CD4-positive, alpha-beta memory T cell (primary cell): ENCODE data around the gene UNC79. TPM values are rescaled to one million over a fixed set of nuclear protein-coding genes. Genes with fewer than 3 reads are reported as not detected.

Experiments
- CTCF ChIA-PET: fragments of 350-600 bp; sonication (Branson Sonifier 250); formaldehyde crosslinking; loops from one replicate; lab custom pipeline; 2021; ENCODE audit warnings: inconsistent platforms; ENCODE audit not compliant: partially characterized antibody; lab: Charles Lee
- POLR2A ChIA-PET: fragments of 350-600 bp; sonication (Branson Sonifier 250); formaldehyde crosslinking; loops from one replicate; lab custom pipeline; 2021; ENCODE audit not compliant: partially characterized antibody; lab: Charles Lee
- DNase-seq, 5 donors: peaks; one replicate each; pipeline versions ENCODE4 v3.0.0 to v3.0.0-alpha.2; 2020 to 2022; ENCODE audit warnings: mixed read lengths in 1 of 5
- H3K27ac ChIP-seq: one replicate; pipeline ENCODE4 v1.7.0; 2013; ENCODE audit warnings: low read depth, low read length
- H3K27me3 ChIP-seq: 2 replicates; pipeline ENCODE4 v1.7.0; 2013; ENCODE audit warnings: mild to moderate bottlenecking, low read length, moderate library complexity; ENCODE audit not compliant: insufficient read depth
- H3K36me3 ChIP-seq: 2 replicates; pipeline ENCODE4 v1.7.0; 2013; ENCODE audit warnings: mild to moderate bottlenecking, low read length, moderate library complexity; ENCODE audit not compliant: insufficient read depth
- H3K4me1 ChIP-seq: 2 replicates; pipeline ENCODE4 v1.7.0; 2013; ENCODE audit warnings: mild to moderate bottlenecking, low read length, moderate library complexity; ENCODE audit not compliant: insufficient read depth
- H3K4me3 ChIP-seq, 2 donors: one replicate each; pipeline ENCODE4 v1.7.0; 2013; ENCODE audit warnings: low read length in 2 of 2, mild to moderate bottlenecking in 1 of 2
- H3K9me3 ChIP-seq, 2 donors: one replicate each; pipeline ENCODE4 v1.7.0; 2013; ENCODE audit warnings: low read length in 2 of 2, control low read depth in 1 of 2; ENCODE audit not compliant: control insufficient read depth in 1 of 2
- H3K27ac Mint-ChIP-seq, 7 donors: one replicate each; pipeline ENCODE4 v1.8.0; 2020 to 2021; ENCODE audit warnings: mixed read lengths in 7 of 7, mild to moderate bottlenecking in 6 of 7, inconsistent platforms in 3 of 7, moderate library complexity in 3 of 7
- H3K27me3 Mint-ChIP-seq, 2 donors: one replicate each; pipeline ENCODE4 v1.8.0; 2020 to 2021; ENCODE audit warnings: mixed read lengths in 2 of 2
- H3K36me3 Mint-ChIP-seq, 2 donors: one replicate each; pipeline ENCODE4 v1.8.0; 2020 to 2021; ENCODE audit warnings: mixed read lengths in 2 of 2, inconsistent platforms in 1 of 2, mild to moderate bottlenecking in 1 of 2
- H3K4me1 Mint-ChIP-seq, 4 donors: one replicate each; pipeline ENCODE4 v1.8.0; 2020 to 2021; ENCODE audit warnings: mixed read lengths in 4 of 4, mild to moderate bottlenecking in 1 of 4
- H3K4me3 Mint-ChIP-seq, 8 donors: one replicate each; pipeline ENCODE4 v1.8.0; 2020 to 2021; ENCODE audit warnings: mixed read lengths in 8 of 8, mild to moderate bottlenecking in 7 of 8, moderate library complexity in 6 of 8, inconsistent platforms in 3 of 8
- H3K9me3 Mint-ChIP-seq, 8 donors: one replicate each; pipeline ENCODE4 v1.8.0; 2020 to 2021; ENCODE audit warnings: mixed read lengths in 8 of 8, mild to moderate bottlenecking in 5 of 8, inconsistent platforms in 3 of 8, moderate library complexity in 1 of 8
- intact Hi-C: fragments of 100-400 bp; cut with micrococcal nuclease; formaldehyde crosslinking; loops from one replicate; pipeline ENCODE4 v1.15.1; 2023
- polyA plus RNA-seq, 2 donors: library from polyadenylated mRNA; unstranded; fragments of 300-500 nt; fragmentation: Illumina TruSeq; gene quantifications; one replicate each; pipeline ENCODE4 v1.2.3, GENCODE V29; 2021
- total RNA-seq, 2 experiments: library from RNA; stranded (reverse); gene quantifications; one replicate each; pipeline ENCODE4 v1.2.3, GENCODE V29; 2021

Gene UNC79
- total and polyA plus RNA-seq, 4 experiments from 2014 or later = 0.03 to 0.06 TPM; not detected in 2

- Mint-ChIP-seq H3K4me3 (no peak overlapping the region), H3K27ac (no peak overlapping the region), H3K36me3 (no peaks in the 10 kb centered on the region), H3K4me1 (no peaks in the 10 kb centered on the region), H3K27me3 (peaks cover 3 to 16% of the 10 kb centered on the region in 2 donors), H3K9me3 (peaks cover 0 to 2% (median 0%) of the 10 kb centered on the region in 8 donors)
- H3K9me3 ChIP-seq = no peaks in the 10 kb centered on the region
- H3K36me3 ChIP-seq = no peaks in the 10 kb centered on the region
- H3K27me3 ChIP-seq = no peaks in the 10 kb centered on the region
- no peak overlapping the region for H3K27ac ChIP-seq
- no peak overlapping the region for H3K4me3 ChIP-seq
- ChIA-PET POLR2A (no interaction called here), CTCF (no interaction called here)
- DNase-seq = no peak
- intact Hi-C loops = no loop called here
- H3K4me1 ChIP-seq = no peaks in the 10 kb centered on the region
These were observed 281.5 kb downstream of the UNC79 start for GRCh38 chr14:93712079-93712837.

DNA sequence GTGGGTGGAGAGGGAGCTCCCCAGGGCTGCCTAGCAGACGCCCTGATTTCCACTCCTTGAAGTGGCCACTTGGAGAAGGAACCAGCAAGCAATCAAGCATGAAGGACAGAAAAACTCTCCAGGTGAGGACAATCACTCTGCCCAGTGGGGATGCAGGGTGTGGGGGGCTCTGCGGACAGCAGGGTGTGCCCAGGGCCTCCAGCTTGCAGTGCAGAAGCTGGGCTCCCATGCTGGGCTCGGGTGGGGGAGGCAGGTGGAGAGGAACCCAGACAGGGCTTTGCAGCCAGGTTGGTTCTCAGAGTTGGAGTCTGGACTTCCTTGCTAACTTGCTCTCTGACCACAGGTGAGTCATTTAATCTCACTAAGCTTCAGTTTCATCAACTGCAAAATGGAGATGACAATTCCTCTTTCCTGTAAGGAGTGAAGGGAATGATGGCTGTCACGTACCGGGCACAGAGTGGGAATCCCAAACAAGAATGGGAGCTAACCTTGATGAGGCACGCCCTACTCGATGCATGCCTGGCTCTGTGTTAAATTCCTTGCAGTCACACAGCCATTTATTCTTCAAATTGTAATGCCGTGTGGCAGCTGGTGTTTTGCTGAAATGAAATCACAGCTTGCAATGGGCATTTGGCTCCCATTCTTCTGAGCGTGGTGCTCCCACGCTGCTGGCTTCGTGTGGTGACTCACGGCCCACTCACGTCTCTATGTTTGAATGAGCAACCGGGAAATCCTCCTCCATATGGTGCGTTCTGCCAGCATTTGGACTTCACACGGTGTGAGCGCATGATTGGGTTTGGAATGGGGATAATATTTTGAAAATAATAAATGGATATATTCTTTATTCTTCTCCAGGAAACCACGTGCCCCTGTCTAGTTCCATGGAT is 282.3 kb downstream of the UNC79 start:
- Histone ChIP-seq H3K27me3 (no peaks in the 10 kb centered on the region), H3K9me3 (no peaks in the 10 kb centered on the region), H3K4me3 (no peak overlapping the region), H3K27ac (no peak overlapping the region), H3K4me1 (no peaks in the 10 kb centered on the region), H3K36me3 (no peaks in the 10 kb centered on the region)
- Mint-ChIP-seq H3K27ac (no peak overlapping the region), H3K36me3 (no peaks in the 10 kb centered on the region), H3K4me3 (no peak overlapping the region), H3K4me1 (no peaks in the 10 kb centered on the region), H3K27me3 (peaks cover 4 to 16% of the 10 kb centered on the region in 2 donors), H3K9me3 (peaks cover 0 to 2% (median 0%) of the 10 kb centered on the region in 8 donors)
- ChIA-PET POLR2A (no interaction called here), CTCF (no interaction called here)
- intact Hi-C loops = no loop called here
- no peak for DNase-seq

GRCh38 chr14:93713726-93714405 is 283.1 kb downstream of the UNC79 start:
- no peaks in the 10 kb centered on the region for H3K4me1 Mint-ChIP-seq
- H3K27ac Mint-ChIP-seq = no peak overlapping the region
- Histone ChIP-seq H3K4me1 (no peaks in the 10 kb centered on the region), H3K27me3 (no peaks in the 10 kb centered on the region), H3K9me3 (no peaks in the 10 kb centered on the region), H3K36me3 (no peaks in the 10 kb centered on the region), H3K27ac (no peak overlapping the region), H3K4me3 (no peak overlapping the region)
- peaks cover 0 to 2% (median 0%) of the 10 kb centered on the region in 8 donors for H3K9me3 Mint-ChIP-seq
- no peaks in the 10 kb centered on the region for H3K36me3 Mint-ChIP-seq
- POLR2A ChIA-PET = no interaction called here
- H3K27me3 Mint-ChIP-seq = peaks cover 4 to 18% of the 10 kb centered on the region in 2 donors
- H3K4me3 Mint-ChIP-seq = no peak overlapping the region
- CTCF ChIA-PET = no interaction called here
- no peak for DNase-seq
- intact Hi-C loops = no loop called here

GRCh38 chr14:93714605-93715004 is 283.9 kb downstream of the UNC79 start:
- no peak overlapping the region for H3K4me3 Mint-ChIP-seq
- Histone ChIP-seq H3K4me3 (no peak overlapping the region), H3K27ac (no peak overlapping the region), H3K9me3 (no peaks in the 10 kb centered on the region), H3K36me3 (no peaks in the 10 kb centered on the region), H3K27me3 (no peaks in the 10 kb centered on the region), H3K4me1 (no peaks in the 10 kb centered on the region)
- CTCF ChIA-PET = no interaction called here
- no peak overlapping the region for H3K27ac Mint-ChIP-seq
- H3K4me1 Mint-ChIP-seq = no peaks in the 10 kb centered on the region
- H3K9me3 Mint-ChIP-seq = peaks cover 0 to 2% (median 0%) of the 10 kb centered on the region in 8 donors
- POLR2A ChIA-PET = no interaction called here
- peaks cover 4 to 19% of the 10 kb centered on the region in 2 donors for H3K27me3 Mint-ChIP-seq
- intact Hi-C loops = no loop called here
- H3K36me3 Mint-ChIP-seq = no peaks in the 10 kb centered on the region
- no peak for DNase-seq

DNA sequence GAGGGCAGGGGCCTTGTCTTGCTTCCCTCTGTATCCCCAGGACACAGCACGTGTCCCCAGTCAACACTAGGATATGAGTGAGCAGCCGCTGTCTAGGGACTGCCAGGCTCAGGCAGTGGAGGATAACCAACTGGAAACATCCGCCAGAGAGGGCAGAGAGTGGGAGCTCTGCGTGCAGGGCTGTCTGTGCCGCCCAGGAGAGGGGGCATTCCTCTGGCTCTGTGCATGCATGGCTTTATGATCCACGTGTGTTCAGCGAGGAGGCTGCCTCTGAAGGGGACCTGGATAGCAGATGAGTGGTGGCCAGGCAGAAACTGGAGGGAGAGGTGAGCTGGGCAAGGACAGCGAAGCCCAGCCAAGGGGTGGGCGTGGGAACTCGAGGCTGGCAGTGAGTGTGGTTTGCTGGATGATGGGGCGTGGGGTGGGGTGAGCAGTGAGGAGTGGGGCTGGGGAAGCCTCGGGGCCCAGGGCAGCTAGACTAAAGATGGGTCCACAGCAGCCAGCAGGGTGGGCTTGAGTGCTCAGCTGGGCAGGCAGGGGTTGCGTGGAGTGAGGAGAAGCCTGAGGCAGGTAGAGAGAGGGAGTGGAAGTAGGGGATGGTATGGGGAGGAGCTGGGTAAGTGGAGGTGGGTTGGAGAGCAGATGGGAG is 284.7 kb downstream of the UNC79 start:
- H3K36me3 Mint-ChIP-seq = no peaks in the 10 kb centered on the region
- Histone ChIP-seq H3K27ac (no peak overlapping the region), H3K9me3 (no peaks in the 10 kb centered on the region), H3K27me3 (no peaks in the 10 kb centered on the region), H3K36me3 (no peaks in the 10 kb centered on the region), H3K4me3 (no peak overlapping the region), H3K4me1 (no peaks in the 10 kb centered on the region)
- CTCF ChIA-PET = no interaction called here
- POLR2A ChIA-PET = no interaction called here
- H3K9me3 Mint-ChIP-seq = peaks cover 0 to 2% (median 0%) of the 10 kb centered on the region in 8 donors
- H3K4me3 Mint-ChIP-seq = no peak overlapping the region
- H3K4me1 Mint-ChIP-seq = no peaks in the 10 kb centered on the region
- H3K27ac Mint-ChIP-seq = no peak overlapping the region
- intact Hi-C loops = no loop called here
- no peak for DNase-seq
- peaks cover 4 to 17% of the 10 kb centered on the region in 2 donors for H3K27me3 Mint-ChIP-seq

- ChIA-PET POLR2A (no interaction called here), CTCF (no interaction called here)
- Histone ChIP-seq H3K27me3 (no peaks in the 10 kb centered on the region), H3K36me3 (no peaks in the 10 kb centered on the region), H3K4me1 (no peaks in the 10 kb centered on the region), H3K27ac (no peak overlapping the region), H3K9me3 (no peaks in the 10 kb centered on the region), H3K4me3 (no peak overlapping the region)
- Mint-ChIP-seq H3K4me1 (no peaks in the 10 kb centered on the region), H3K9me3 (peaks cover 0 to 4% (median 0%) of the 10 kb centered on the region in 8 donors), H3K27ac (no peak overlapping the region), H3K4me3 (no peak overlapping the region), H3K27me3 (peaks cover 4 to 17% of the 10 kb centered on the region in 2 donors), H3K36me3 (no peaks in the 10 kb centered on the region)
- DNase-seq = no peak
- intact Hi-C loops = no loop called here
These were observed 285.4 kb downstream of the UNC79 start for GRCh38 chr14:93716002-93716745.
